Endothelial cell (in vitro differentiated cells): Measurements from ENCODE around the gene TPX2. TPM values are rescaled to one million over a fixed set of nuclear protein-coding genes. Genes with fewer than 3 reads are reported as not detected.

ENCODE experiments used
- DNase-seq: peaks from one replicate; pipeline ENCODE4 v3.0.0; 2021; ENCODE audit warnings: low spot score
- H3K27ac Mint-ChIP-seq: one replicate; pipeline ENCODE4 v1.8.0; 2021; ENCODE audit warnings: mixed read lengths, inconsistent platforms; ENCODE audit not compliant: unreplicated experiment
- H3K27me3 Mint-ChIP-seq: one replicate; pipeline ENCODE4 v1.8.0; 2021; ENCODE audit warnings: mild to moderate bottlenecking, moderate library complexity, mixed read lengths, inconsistent platforms; ENCODE audit not compliant: unreplicated experiment
- H3K36me3 Mint-ChIP-seq: one replicate; pipeline ENCODE4 v1.8.0; 2021; ENCODE audit warnings: mild to moderate bottlenecking, low read depth, mixed read lengths, inconsistent platforms; ENCODE audit not compliant: unreplicated experiment
- H3K4me1 Mint-ChIP-seq: one replicate; pipeline ENCODE4 v1.8.0; 2021; ENCODE audit warnings: mild to moderate bottlenecking, mixed read lengths, inconsistent platforms; ENCODE audit not compliant: unreplicated experiment
- H3K4me3 Mint-ChIP-seq: one replicate; pipeline ENCODE4 v1.8.0; 2021; ENCODE audit warnings: mild to moderate bottlenecking, mixed read lengths, inconsistent platforms; ENCODE audit not compliant: unreplicated experiment
- H3K9me3 Mint-ChIP-seq: one replicate; pipeline ENCODE4 v1.8.0; 2021; ENCODE audit warnings: mixed read lengths, inconsistent platforms; ENCODE audit not compliant: unreplicated experiment
- total RNA-seq: library from RNA; stranded (reverse); fragmentation: NEBNext Ultra II Directional; extraction: Animal tissue kit (Norgen Biotek cat#: 25700); gene quantifications from one replicate; pipeline ENCODE4 v1.2.1, GENCODE V29; 2021; ENCODE audit not compliant: unreplicated experiment
- TF ChIP-seq, protein P1 (sequence below): fragments of 200-600 bp; sonication (generic); IDR thresholded peaks from one replicate; pipeline ENCODE4 v1.5.0; 2021; ENCODE audit warnings: antibody characterized with exemption; ENCODE audit not compliant: unreplicated experiment

The TPX2 gene
- total RNA-seq, 1 donor from 2014 or later: 27.2 TPM

- Mint-ChIP-seq H3K36me3 (peaks cover 3% of the 10 kb centered on the region), H3K9me3 (no peaks in the 10 kb centered on the region), H3K4me1 (peaks cover 8% of the 10 kb centered on the region), H3K27ac (no peak overlapping the region), H3K4me3 (no peak overlapping the region), H3K27me3 (peaks cover 6% of the 10 kb centered on the region)
- no peak for DNase-seq
- TF ChIP-seq, protein P1, sequence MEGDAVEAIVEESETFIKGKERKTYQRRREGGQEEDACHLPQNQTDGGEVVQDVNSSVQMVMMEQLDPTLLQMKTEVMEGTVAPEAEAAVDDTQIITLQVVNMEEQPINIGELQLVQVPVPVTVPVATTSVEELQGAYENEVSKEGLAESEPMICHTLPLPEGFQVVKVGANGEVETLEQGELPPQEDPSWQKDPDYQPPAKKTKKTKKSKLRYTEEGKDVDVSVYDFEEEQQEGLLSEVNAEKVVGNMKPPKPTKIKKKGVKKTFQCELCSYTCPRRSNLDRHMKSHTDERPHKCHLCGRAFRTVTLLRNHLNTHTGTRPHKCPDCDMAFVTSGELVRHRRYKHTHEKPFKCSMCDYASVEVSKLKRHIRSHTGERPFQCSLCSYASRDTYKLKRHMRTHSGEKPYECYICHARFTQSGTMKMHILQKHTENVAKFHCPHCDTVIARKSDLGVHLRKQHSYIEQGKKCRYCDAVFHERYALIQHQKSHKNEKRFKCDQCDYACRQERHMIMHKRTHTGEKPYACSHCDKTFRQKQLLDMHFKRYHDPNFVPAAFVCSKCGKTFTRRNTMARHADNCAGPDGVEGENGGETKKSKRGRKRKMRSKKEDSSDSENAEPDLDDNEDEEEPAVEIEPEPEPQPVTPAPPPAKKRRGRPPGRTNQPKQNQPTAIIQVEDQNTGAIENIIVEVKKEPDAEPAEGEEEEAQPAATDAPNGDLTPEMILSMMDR: no peak
Measured at GRCh38 chr20:31820228-31820627, 81.1 kb downstream of the TPX2 start.

DNA sequence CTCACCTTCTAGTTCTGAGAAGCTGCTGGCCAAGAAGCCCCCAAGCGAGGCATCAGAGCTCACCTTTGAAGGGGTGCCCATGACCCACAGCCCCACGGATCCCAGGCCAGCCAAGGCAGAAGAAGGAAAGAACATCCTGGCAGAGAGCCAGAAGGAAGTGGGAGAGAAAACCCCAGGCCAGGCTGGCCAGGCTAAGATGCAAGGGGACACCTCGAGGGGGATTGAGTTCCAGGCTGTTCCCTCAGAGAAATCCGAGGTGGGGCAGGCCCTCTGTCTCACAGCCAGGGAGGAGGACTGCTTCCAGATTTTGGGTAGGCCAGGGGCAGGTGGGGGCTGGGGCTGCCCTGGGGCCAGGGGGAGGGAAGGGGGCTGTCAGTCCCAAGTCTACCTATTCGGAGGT is 82.3 kb downstream of the TPX2 start:
- Mint-ChIP-seq H3K36me3 (peaks cover 3% of the 10 kb centered on the region), H3K4me3 (no peak overlapping the region), H3K4me1 (peaks cover 6% of the 10 kb centered on the region), H3K9me3 (no peaks in the 10 kb centered on the region), H3K27me3 (peaks cover 6% of the 10 kb centered on the region), H3K27ac (no peak overlapping the region)
- no peak for DNase-seq
- TF ChIP-seq, protein P1: no peak

GRCh38 chr20:31822421-31823330 is 83.6 kb downstream of the TPX2 start:
- Mint-ChIP-seq H3K36me3 (peaks cover 3% of the 10 kb centered on the region), H3K27ac (no peak overlapping the region), H3K4me3 (no peak overlapping the region), H3K4me1 (peaks cover 6% of the 10 kb centered on the region), H3K27me3 (peaks cover 6% of the 10 kb centered on the region), H3K9me3 (no peaks in the 10 kb centered on the region)
- peak; percentile 86 for DNase-seq
- TF ChIP-seq, protein P1: peak; percentile 99

DNA sequence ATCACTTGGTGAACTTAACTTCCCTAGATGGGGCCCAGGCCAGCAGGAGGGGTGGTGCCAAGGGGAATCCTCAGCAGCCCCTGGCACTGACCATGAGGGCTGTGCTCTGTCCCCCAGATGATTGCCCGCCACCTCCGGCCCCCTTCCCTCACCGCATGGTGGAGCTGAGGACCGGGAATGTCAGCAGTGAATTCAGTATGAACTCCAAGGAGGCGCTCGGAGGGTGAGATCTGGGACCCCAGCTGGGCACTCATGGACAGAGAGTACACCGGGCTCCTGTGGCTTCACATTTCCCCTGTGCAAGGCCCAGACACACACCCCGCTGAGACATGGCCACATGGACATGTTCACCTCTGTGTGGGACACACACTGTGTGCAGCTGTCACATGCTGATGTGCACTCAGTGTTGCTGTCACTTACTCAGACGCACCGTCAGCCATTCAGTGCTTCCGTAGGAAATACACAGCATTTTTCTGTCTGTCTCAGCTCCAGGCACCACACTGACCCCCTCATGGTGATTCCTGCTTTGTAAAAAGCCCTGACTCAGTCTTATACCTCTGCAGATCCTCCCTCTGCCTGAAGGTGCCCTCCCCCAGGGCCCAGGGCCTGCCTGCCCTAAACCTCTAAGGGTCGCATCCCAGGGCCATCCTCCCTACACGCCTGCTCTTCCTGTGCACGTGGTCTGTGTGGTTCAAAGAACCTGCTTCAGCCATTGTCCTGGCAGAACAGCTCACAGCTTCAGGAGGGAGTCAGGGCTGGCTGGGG is 84.5 kb downstream of the TPX2 start:
- H3K4me3 Mint-ChIP-seq: peak overlapping the region; percentile 53
- TF ChIP-seq, protein P1: no peak
- H3K4me1 Mint-ChIP-seq: peaks cover 12% of the 10 kb centered on the region
- peaks cover 6% of the 10 kb centered on the region for H3K36me3 Mint-ChIP-seq
- H3K27me3 Mint-ChIP-seq: peaks cover 6% of the 10 kb centered on the region
- no peaks in the 10 kb centered on the region for H3K9me3 Mint-ChIP-seq
- no peak overlapping the region for H3K27ac Mint-ChIP-seq
- DNase-seq: no peak
